Measurements from ENCODE around the gene SHISA2.
"Not testable (repeated sequence)": the region's sequence is repeated elsewhere in the genome, so short reads cannot be mapped to it uniquely, and the experiment has no call there.

SHISA2 gene

GRCh38 chr13:26051657-26052311, at the start of gene SHISA2:
Gene SHISA2 (minus strand): TSS chr13:26052016. CDS start chr13:26050975, 1,041 bp downstream.
- TF ChIP-seq CTCF (IDR thresholded peaks at IDR 0.05), result no peak
- Histone ChIP-seq H3K9me3 (no peaks in the 10 kb centered on the region), H3K4me3 (ENCODE audit: low read depth in 1 of 2, low read length in 1 of 2) (no peak within 1 kb of the TSS), H3K27me3 (peaks cover 93% of the 10 kb centered on the region), H3K27ac (no peak within 1 kb of the TSS), H3K36me3 (no peaks in the 10 kb centered on the region), H3K4me1 (ENCODE audit: control insufficient read depth in 1 of 2, insufficient read depth in 1 of 2, low read depth in 1 of 2, low read length in 1 of 2) (no peaks in the 10 kb centered on the region)

- Histone ChIP-seq H3K27me3 (no peaks in the 10 kb centered on the region), H3K27ac (no peak overlapping the region), H3K4me1 (ENCODE audit: control insufficient read depth in 1 of 2, insufficient read depth in 1 of 2, low read depth in 1 of 2, low read length in 1 of 2) (no peaks in the 10 kb centered on the region), H3K4me3 (ENCODE audit: low read depth in 1 of 2, low read length in 1 of 2) (no peak overlapping the region), H3K9me3 (no peaks in the 10 kb centered on the region), H3K36me3 (no peaks in the 10 kb centered on the region)
- no peak for TF ChIP-seq CTCF (IDR thresholded peaks at IDR 0.05)
Observed at GRCh38 chr13:26095846-26096610, 44.2 kb upstream of the SHISA2 start.

GRCh38 chr13:26095338-26095737, 43.5 kb upstream of the SHISA2 start:
- Histone ChIP-seq H3K36me3 (no peaks in the 10 kb centered on the region), H3K27ac (no peak overlapping the region), H3K4me1 (ENCODE audit: control insufficient read depth in 1 of 2, insufficient read depth in 1 of 2, low read depth in 1 of 2, low read length in 1 of 2) (no peaks in the 10 kb centered on the region), H3K4me3 (ENCODE audit: low read depth in 1 of 2, low read length in 1 of 2) (no peak overlapping the region), H3K27me3 (no peaks in the 10 kb centered on the region), H3K9me3 (no peaks in the 10 kb centered on the region)
- no peak for TF ChIP-seq CTCF (IDR thresholded peaks at IDR 0.05)

- H3K27me3 ChIP-seq, result peaks cover 43% of the 10 kb centered on the region
- H3K27ac ChIP-seq; H3K36me3 ChIP-seq; H3K4me3 ChIP-seq (ENCODE audit: low read depth in 1 of 2, low read length in 1 of 2); H3K4me1 ChIP-seq (ENCODE audit: control insufficient read depth in 1 of 2, insufficient read depth in 1 of 2, low read depth in 1 of 2, low read length in 1 of 2); H3K9me3 ChIP-seq: not testable (repeated sequence)
Observed at GRCh38 chr13:26076821-26077220, 25.0 kb upstream of the SHISA2 start.

- H3K36me3 ChIP-seq, result no peaks in the 10 kb centered on the region
- no peak for TF ChIP-seq CTCF (IDR thresholded peaks at IDR 0.05)
- peaks cover 53% of the 10 kb centered on the region for H3K27me3 ChIP-seq
- H3K4me3 ChIP-seq (ENCODE audit: low read depth in 1 of 2, low read length in 1 of 2), result no peak overlapping the region
- no peak overlapping the region for H3K27ac ChIP-seq
- H3K9me3 ChIP-seq, result no peaks in the 10 kb centered on the region
- no peaks in the 10 kb centered on the region for H3K4me1 ChIP-seq (ENCODE audit: control insufficient read depth in 1 of 2, insufficient read depth in 1 of 2, low read depth in 1 of 2, low read length in 1 of 2)
Observed at GRCh38 chr13:26075498-26075897, 23.7 kb upstream of the SHISA2 start.

GRCh38 chr13:26074706-26075105, 22.9 kb upstream of the SHISA2 start:
- Histone ChIP-seq H3K4me3 (ENCODE audit: low read depth in 1 of 2, low read length in 1 of 2) (no peak overlapping the region), H3K36me3 (no peaks in the 10 kb centered on the region), H3K4me1 (ENCODE audit: control insufficient read depth in 1 of 2, insufficient read depth in 1 of 2, low read depth in 1 of 2, low read length in 1 of 2) (no peaks in the 10 kb centered on the region), H3K9me3 (no peaks in the 10 kb centered on the region), H3K27me3 (peaks cover 58% of the 10 kb centered on the region), H3K27ac (no peak overlapping the region)
- TF ChIP-seq CTCF (IDR thresholded peaks at IDR 0.05), result no peak

GRCh38 chr13:26072335-26072734, 20.5 kb upstream of the SHISA2 start:
- not testable (repeated sequence) for H3K4me3 ChIP-seq (ENCODE audit: low read depth in 1 of 2, low read length in 1 of 2); H3K9me3 ChIP-seq; H3K4me1 ChIP-seq (ENCODE audit: control insufficient read depth in 1 of 2, insufficient read depth in 1 of 2, low read depth in 1 of 2, low read length in 1 of 2); H3K36me3 ChIP-seq; H3K27ac ChIP-seq
- peaks cover 58% of the 10 kb centered on the region for H3K27me3 ChIP-seq
